DOHH2 (cell line): ENCODE results near the gene SLC17A9.

Source experiments
- H3F3A ChIP-seq: fragments of 200-600 bp; sonication (generic), shearing (Covaris generic); 2 replicates; pipeline ENCODE4 v1.6.0; 2016; ENCODE audit warnings: antibody characterized with exemption, mild to moderate bottlenecking; ENCODE audit not compliant: control insufficient read depth, insufficient read depth
- H3K27ac ChIP-seq: fragments of 200-600 bp; sonication (generic); 2 replicates; pipeline ENCODE4 v1.5.1; 2014; ENCODE audit warnings: low read depth, mild to moderate bottlenecking, low read length, moderate library complexity
- H3K27me3 ChIP-seq: fragments of 200-600 bp; sonication (generic); 2 replicates; pipeline ENCODE4 v1.6.1; 2014; ENCODE audit warnings: mild to moderate bottlenecking, low read length, mixed read lengths; ENCODE audit not compliant: control insufficient read depth
- H3K36me3 ChIP-seq: fragments of 200-600 bp; sonication (generic); 2 replicates; pipeline ENCODE4 v1.6.1; 2014; ENCODE audit warnings: mild to moderate bottlenecking, low read length, moderate library complexity, mixed read lengths; ENCODE audit not compliant: control insufficient read depth
- H3K4me1 ChIP-seq: fragments of 200-600 bp; sonication (generic); 2 replicates; pipeline ENCODE4 v1.6.1; 2014; ENCODE audit warnings: mild to moderate bottlenecking, low read length, mixed read lengths; ENCODE audit not compliant: control insufficient read depth
- H3K4me2 ChIP-seq: fragments of 200-600 bp; sonication (generic); 2 replicates; pipeline ENCODE4 v1.6.0; 2014; ENCODE audit warnings: mild to moderate bottlenecking, low read length, moderate library complexity
- H3K4me3 ChIP-seq: fragments of 200-600 bp; sonication (generic); 2 replicates; pipeline ENCODE4 v1.5.1; 2014; ENCODE audit warnings: mild to moderate bottlenecking, low read length, mixed read lengths
- H3K79me2 ChIP-seq: fragments of 200-600 bp; sonication (generic); 2 replicates; pipeline ENCODE4 v1.6.1; 2014; ENCODE audit warnings: mild to moderate bottlenecking, low read length, mixed read lengths; ENCODE audit not compliant: control insufficient read depth
- H3K9me2 ChIP-seq: fragments of 200-600 bp; sonication (generic); replicated peaks from 2 replicates; pipeline ENCODE4 v1.6.1; 2014; ENCODE audit warnings: mild to moderate bottlenecking, low read length, mixed read lengths; ENCODE audit not compliant: control insufficient read depth
- H3K9me3 ChIP-seq: fragments of 200-600 bp; sonication (generic); 2 replicates; pipeline ENCODE4 v1.6.1; 2014; ENCODE audit warnings: antibody characterized with exemption, low read length, mixed read lengths; ENCODE audit not compliant: control insufficient read depth, insufficient read depth
- H4K20me1 ChIP-seq: fragments of 200-600 bp; sonication (generic); 2 replicates; pipeline ENCODE4 v1.6.0; 2014; ENCODE audit warnings: low read depth, mild to moderate bottlenecking, antibody characterized with exemption, low read length, moderate library complexity; ENCODE audit not compliant: control insufficient read depth, insufficient read depth
- EZH2phosphoT487 ChIP-seq: fragments of 200-600 bp; sonication (generic); IDR thresholded peaks from 2 replicates; pipeline ENCODE4 v1.6.1; 2017; ENCODE audit warnings: borderline replicate concordance, mild to moderate bottlenecking, antibody characterized with exemption, low read length, moderate library complexity, mixed read lengths
- TF ChIP-seq, protein P1 (sequence below): fragments of 200-600 bp; sonication (generic); IDR thresholded peaks from one replicate; pipeline ENCODE4 v1.5.1; 2014; ENCODE audit warnings: antibody characterized with exemption, mild to moderate bottlenecking, low read depth, low read length; ENCODE audit not compliant: poor library complexity, severe bottlenecking

The SLC17A9 gene

DNA sequence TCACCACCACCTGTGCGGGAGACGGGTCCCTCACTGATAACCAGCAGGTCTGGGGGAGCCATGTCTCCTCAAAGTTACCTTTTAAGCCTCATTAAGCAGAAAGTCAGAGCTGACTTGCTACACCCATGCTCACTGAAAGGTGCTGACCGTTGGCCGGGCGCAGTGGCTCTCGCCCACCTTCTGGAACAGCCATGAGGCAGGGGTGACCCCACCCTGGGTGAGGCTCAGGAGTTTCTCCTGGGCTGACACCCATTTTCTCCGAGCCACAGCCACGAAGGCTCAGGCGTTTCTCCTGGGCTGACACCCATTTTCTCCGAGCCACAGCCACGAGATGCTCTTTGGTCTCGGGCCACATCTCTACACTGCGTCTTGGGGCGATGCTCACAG lies 44.1 kb downstream of the SLC17A9 start:
- H3K27ac ChIP-seq = no peak overlapping the region
- TF ChIP-seq EZH2phosphoT487 = no peak
- TF ChIP-seq, protein P1, sequence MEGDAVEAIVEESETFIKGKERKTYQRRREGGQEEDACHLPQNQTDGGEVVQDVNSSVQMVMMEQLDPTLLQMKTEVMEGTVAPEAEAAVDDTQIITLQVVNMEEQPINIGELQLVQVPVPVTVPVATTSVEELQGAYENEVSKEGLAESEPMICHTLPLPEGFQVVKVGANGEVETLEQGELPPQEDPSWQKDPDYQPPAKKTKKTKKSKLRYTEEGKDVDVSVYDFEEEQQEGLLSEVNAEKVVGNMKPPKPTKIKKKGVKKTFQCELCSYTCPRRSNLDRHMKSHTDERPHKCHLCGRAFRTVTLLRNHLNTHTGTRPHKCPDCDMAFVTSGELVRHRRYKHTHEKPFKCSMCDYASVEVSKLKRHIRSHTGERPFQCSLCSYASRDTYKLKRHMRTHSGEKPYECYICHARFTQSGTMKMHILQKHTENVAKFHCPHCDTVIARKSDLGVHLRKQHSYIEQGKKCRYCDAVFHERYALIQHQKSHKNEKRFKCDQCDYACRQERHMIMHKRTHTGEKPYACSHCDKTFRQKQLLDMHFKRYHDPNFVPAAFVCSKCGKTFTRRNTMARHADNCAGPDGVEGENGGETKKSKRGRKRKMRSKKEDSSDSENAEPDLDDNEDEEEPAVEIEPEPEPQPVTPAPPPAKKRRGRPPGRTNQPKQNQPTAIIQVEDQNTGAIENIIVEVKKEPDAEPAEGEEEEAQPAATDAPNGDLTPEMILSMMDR = no peak
- no peaks in the 10 kb centered on the region for H3K4me1 ChIP-seq
- no peaks in the 10 kb centered on the region for H3F3A ChIP-seq
- no peaks in the 10 kb centered on the region for H3K79me2 ChIP-seq
- no peak overlapping the region for H3K4me2 ChIP-seq
- peaks cover 19% of the 10 kb centered on the region for H3K27me3 ChIP-seq
- no peak overlapping the region for H3K4me3 ChIP-seq
- H4K20me1 ChIP-seq = no peaks in the 10 kb centered on the region
- no peaks in the 10 kb centered on the region for H3K36me3 ChIP-seq
- no peaks in the 10 kb centered on the region for H3K9me3 ChIP-seq
- H3K9me2 ChIP-seq = no peaks in the 10 kb centered on the region

DNA sequence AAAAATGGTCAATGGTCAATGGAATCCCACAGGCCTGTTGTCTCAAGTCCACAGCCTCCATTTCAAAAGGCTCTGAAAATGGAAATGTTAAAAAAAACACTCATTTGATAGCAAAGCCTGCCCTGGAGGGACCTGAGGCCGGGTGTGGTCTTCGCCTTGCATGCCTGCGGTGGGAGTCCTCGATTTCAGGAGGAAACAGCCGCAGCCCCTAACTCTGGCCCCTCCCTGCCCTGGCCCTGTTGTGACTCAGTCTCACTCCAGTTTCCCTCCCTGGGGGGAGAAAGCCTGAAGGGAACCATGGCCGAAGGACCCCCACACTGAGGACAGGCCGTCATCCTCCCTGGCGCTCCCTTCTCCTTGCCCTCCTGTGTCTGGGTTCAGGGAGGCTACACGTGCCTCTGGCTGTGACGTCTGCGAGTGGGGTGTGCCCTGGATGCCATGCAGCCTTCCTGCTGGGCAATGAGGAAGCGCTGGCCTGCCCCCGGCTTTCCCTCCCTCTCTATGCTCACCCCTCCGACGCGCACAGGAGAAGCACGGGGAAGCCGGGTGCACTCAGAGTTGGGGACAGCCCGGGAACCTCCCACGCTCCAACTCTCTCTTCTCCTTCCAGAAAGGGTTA lies 45.0 kb downstream of the SLC17A9 start:
- Histone ChIP-seq H3K4me1 (no peaks in the 10 kb centered on the region), H3K79me2 (no peaks in the 10 kb centered on the region), H3K27me3 (peaks cover 17% of the 10 kb centered on the region), H3K9me2 (no peaks in the 10 kb centered on the region), H3K4me3 (no peak overlapping the region), H3K36me3 (no peaks in the 10 kb centered on the region), H4K20me1 (no peaks in the 10 kb centered on the region), H3K9me3 (no peaks in the 10 kb centered on the region), H3K4me2 (no peak overlapping the region), H3F3A (no peaks in the 10 kb centered on the region), H3K27ac (no peak overlapping the region)
- TF ChIP-seq, protein P1 = no peak
- no peak for TF ChIP-seq EZH2phosphoT487

DNA sequence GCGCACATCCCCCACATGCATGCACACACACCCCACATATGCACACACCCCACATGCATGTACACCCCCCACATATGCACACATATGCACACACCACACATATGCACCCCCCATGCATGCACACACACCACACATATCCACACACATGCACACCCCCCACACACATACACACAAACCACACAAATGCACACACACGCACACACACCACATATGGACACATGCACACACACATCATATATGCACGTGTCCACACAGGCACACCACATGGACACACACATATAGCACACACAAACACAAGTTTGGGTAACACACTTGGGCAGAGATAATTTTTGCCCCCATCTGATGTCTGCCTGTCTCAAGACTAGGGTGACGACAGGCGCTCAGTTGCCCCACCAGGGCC lies 45.9 kb downstream of the SLC17A9 start:
- H3K4me3 ChIP-seq = no peak overlapping the region
- no peaks in the 10 kb centered on the region for H3F3A ChIP-seq
- no peaks in the 10 kb centered on the region for H3K4me1 ChIP-seq
- H3K27ac ChIP-seq = no peak overlapping the region
- H3K9me2 ChIP-seq = no peaks in the 10 kb centered on the region
- H3K79me2 ChIP-seq = no peaks in the 10 kb centered on the region
- TF ChIP-seq, protein P1 = no peak
- TF ChIP-seq EZH2phosphoT487 = no peak
- H3K27me3 ChIP-seq = peaks cover 25% of the 10 kb centered on the region
- H3K36me3 ChIP-seq = no peaks in the 10 kb centered on the region
- H3K4me2 ChIP-seq = no peak overlapping the region
- H4K20me1 ChIP-seq = no peaks in the 10 kb centered on the region
- no peaks in the 10 kb centered on the region for H3K9me3 ChIP-seq

DNA sequence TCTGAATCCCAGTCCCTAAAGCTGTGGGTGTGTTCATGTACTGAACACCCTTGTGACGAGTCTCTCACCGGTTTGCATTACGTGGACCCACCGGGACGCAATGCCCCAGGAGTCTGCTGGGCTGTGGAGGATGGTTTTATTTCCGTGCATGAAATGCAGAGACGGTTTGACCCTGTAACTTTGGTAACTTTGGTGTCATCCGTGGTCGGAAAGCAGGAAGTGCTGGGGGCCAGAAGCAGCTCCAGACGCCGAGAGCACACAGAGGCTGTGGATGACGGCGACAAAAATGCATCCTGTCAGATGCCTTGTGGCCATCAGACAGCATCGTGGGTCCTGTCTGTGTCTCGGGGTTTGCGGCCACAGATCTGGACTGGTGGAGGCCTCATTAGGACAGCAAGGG lies 47.1 kb downstream of the SLC17A9 start:
- Histone ChIP-seq H3K4me3 (no peak overlapping the region), H3K9me3 (no peaks in the 10 kb centered on the region), H3F3A (0 out of 2 replicates have a peak, but pooled peaks cover 4% of the 10 kb centered on the region), H3K36me3 (no peaks in the 10 kb centered on the region), H3K9me2 (no peaks in the 10 kb centered on the region), H3K79me2 (no peaks in the 10 kb centered on the region), H3K27ac (no peak overlapping the region), H3K4me1 (no peaks in the 10 kb centered on the region), H3K4me2 (no peak overlapping the region), H3K27me3 (peaks cover 32% of the 10 kb centered on the region), H4K20me1 (no peaks in the 10 kb centered on the region)
- TF ChIP-seq EZH2phosphoT487 = no peak
- TF ChIP-seq, protein P1 = no peak
